Liver (tissue), 3 donors: ENCODE measurements around the gene ATP5IF1.

Experiments
- ATF3 ChIP-seq: IDR thresholded peaks from 2 replicates; pipeline ENCODE4 v1.6.1; 2016; ENCODE audit warnings: antibody characterized with exemption
- EGR1 ChIP-seq, 2 donors: IDR thresholded peaks; 2 replicates each; pipeline ENCODE4 v1.6.1; 2016 to 2018; ENCODE audit warnings: antibody characterized with exemption in 2 of 2, low read depth in 2 of 2
- FOXA1 ChIP-seq: IDR thresholded peaks from 2 replicates; pipeline ENCODE4 v1.6.1; 2016; ENCODE audit warnings: antibody characterized with exemption
- JUND ChIP-seq, 2 donors: IDR thresholded peaks; 2 replicates each; pipeline ENCODE4 v1.6.1; 2016; ENCODE audit warnings: antibody characterized with exemption in 2 of 2
- MAX ChIP-seq: IDR thresholded peaks from 2 replicates; pipeline ENCODE4 v1.6.1; 2016; ENCODE audit warnings: antibody characterized with exemption
- RAD21 ChIP-seq, 2 donors: IDR thresholded peaks; 2 replicates each; pipeline ENCODE4 v1.6.1; 2016; ENCODE audit warnings: antibody characterized with exemption in 2 of 2, mild to moderate bottlenecking in 2 of 2
- REST ChIP-seq: IDR thresholded peaks from 2 replicates; pipeline ENCODE4 v1.6.1; 2016; ENCODE audit warnings: antibody characterized with exemption, mild to moderate bottlenecking
- RXRA ChIP-seq, 2 donors: IDR thresholded peaks; 2 replicates each; pipeline ENCODE4 v1.6.1; 2017 to 2018; ENCODE audit warnings: antibody characterized with exemption in 2 of 2, mild to moderate bottlenecking in 1 of 2
- SP1 ChIP-seq: IDR thresholded peaks from 2 replicates; pipeline ENCODE4 v1.6.1; 2018; ENCODE audit warnings: antibody characterized with exemption, mild to moderate bottlenecking
- TAF1 ChIP-seq: conservative IDR thresholded peaks from 2 replicates; pipeline ENCODE4 v1.6.1; 2016; ENCODE audit warnings: antibody characterized with exemption, mild to moderate bottlenecking
- YY1 ChIP-seq: IDR thresholded peaks from 2 replicates; pipeline ENCODE4 v1.6.1; 2016; ENCODE audit warnings: antibody characterized with exemption, mild to moderate bottlenecking
- ZBTB33 ChIP-seq: IDR thresholded peaks from 2 replicates; pipeline ENCODE4 v1.6.1; 2016; ENCODE audit warnings: antibody characterized with exemption
- TF ChIP-seq, protein P1 (sequence below): fragments of 150-350 bp; IDR thresholded peaks from 2 replicates; pipeline ENCODE4 v1.5.1; 2017; ENCODE audit warnings: improper control_type of control experiment, low read depth, low read length; ENCODE audit not compliant: missing input control
- donor health status: healthy.
- donor health status: healthy.

DNA sequence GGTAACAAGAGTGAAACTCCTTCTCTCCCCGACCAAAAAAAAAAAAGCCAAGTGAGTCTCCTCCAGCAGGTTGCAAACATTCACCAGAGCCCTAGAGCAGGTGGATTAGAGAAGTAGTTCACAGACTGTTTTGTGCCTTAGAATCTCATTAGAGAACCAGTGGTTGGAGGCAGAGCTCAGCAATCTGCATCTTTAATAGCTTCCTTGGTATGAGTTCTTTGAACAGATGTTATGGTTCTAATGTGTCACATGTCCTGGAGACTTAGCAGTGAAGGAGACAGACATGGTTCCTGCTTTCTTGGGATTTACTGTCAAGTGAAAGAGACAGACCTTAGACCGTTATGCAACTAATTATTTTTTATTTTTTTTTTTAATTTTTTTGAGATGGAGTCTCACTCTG is 50.2 kb downstream of the ATP5IF1 start:
- TF ChIP-seq ATF3 (no peak), JUND (IDR thresholded peaks at IDR 0.05) (no peak), EGR1 (IDR thresholded peaks at IDR 0.05; ENCODE audit: low read depth in 2 of 2) (no peak), YY1 (no peak), REST (no peak), RAD21 (IDR thresholded peaks at IDR 0.05) (no peak), FOXA1 (no peak), MAX (no peak), SP1 (no peak), TAF1 (no peak), RXRA (IDR thresholded peaks at IDR 0.05) (no peak), ZBTB33 (no peak)
- TF ChIP-seq, protein P1, sequence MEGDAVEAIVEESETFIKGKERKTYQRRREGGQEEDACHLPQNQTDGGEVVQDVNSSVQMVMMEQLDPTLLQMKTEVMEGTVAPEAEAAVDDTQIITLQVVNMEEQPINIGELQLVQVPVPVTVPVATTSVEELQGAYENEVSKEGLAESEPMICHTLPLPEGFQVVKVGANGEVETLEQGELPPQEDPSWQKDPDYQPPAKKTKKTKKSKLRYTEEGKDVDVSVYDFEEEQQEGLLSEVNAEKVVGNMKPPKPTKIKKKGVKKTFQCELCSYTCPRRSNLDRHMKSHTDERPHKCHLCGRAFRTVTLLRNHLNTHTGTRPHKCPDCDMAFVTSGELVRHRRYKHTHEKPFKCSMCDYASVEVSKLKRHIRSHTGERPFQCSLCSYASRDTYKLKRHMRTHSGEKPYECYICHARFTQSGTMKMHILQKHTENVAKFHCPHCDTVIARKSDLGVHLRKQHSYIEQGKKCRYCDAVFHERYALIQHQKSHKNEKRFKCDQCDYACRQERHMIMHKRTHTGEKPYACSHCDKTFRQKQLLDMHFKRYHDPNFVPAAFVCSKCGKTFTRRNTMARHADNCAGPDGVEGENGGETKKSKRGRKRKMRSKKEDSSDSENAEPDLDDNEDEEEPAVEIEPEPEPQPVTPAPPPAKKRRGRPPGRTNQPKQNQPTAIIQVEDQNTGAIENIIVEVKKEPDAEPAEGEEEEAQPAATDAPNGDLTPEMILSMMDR: no peak
